IPS-18c (cell line): Measurements from ENCODE around the gene APLP2.
"Not testable (repeated sequence)": the region's sequence is repeated elsewhere in the genome, so short reads cannot be mapped to it uniquely, and the experiment has no call there.

Experiments
- H3K4me3 ChIP-seq: 2 replicates; pipeline ENCODE4 v1.7.0; 2013; ENCODE audit warnings: low read depth, mild to moderate bottlenecking, low read length, moderate library complexity; ENCODE audit not compliant: insufficient read depth
- H3K9me3 ChIP-seq: one replicate; pipeline ENCODE4 v1.6.1; 2013; ENCODE audit warnings: mild to moderate bottlenecking, low read length, moderate library complexity; ENCODE audit not compliant: control insufficient read depth, insufficient read depth

The APLP2 gene

DNA sequence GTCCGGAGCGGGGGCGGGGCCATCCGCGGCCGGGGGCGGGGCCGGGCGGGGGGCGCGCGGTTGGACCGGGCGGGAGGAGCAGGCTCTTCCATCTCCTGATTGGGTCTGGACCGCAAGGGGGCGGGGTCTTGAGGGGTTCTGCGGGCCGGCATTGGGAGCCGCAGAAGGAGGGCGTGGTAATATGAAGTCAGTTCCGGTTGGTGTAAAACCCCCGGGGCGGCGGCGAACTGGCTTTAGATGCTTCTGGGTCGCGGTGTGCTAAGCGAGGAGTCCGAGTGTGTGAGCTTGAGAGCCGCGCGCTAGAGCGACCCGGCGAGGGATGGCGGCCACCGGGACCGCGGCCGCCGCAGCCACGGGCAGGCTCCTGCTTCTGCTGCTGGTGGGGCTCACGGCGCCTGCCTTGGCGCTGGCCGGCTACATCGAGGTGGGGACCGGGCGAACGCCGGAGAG, at the start of gene APLP2:
Gene APLP2, plus strand, starts transcription at position 236 of the 450 bp plus-strand sequence. Its CDS starts 84 bp downstream, at position 320.
- Histone ChIP-seq H3K9me3 (no peaks in the 10 kb centered on the region), H3K4me3 (peak within 1 kb of the TSS; percentile 85)

GRCh38 chr11:130020323-130020722, 49.4 kb upstream of the APLP2 start:
- Histone ChIP-seq H3K9me3 (no peaks in the 10 kb centered on the region), H3K4me3 (no peak overlapping the region)

DNA sequence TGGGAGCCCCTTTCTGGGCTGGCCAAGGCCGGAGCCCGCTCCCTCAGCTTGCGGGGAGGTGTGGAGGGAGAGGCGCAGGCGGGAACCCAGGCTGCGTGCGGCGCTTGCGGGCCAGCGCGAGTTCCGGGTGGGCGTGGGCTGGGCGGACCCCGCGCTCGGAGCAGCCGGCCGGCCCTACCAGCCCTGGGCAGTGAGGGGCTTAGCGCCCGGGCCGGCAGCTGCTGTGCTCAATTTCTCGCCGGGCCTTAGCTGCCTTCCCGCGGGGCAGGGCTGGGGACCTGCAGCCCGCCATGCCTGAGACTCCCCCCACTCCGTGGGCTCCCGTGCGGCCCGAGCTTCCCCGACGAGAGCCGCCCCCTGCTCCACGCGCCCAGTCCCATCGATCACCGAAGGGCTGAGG, 48.1 kb upstream of the APLP2 start:
- H3K9me3 ChIP-seq, H3K4me3 ChIP-seq: not testable (repeated sequence)

DNA sequence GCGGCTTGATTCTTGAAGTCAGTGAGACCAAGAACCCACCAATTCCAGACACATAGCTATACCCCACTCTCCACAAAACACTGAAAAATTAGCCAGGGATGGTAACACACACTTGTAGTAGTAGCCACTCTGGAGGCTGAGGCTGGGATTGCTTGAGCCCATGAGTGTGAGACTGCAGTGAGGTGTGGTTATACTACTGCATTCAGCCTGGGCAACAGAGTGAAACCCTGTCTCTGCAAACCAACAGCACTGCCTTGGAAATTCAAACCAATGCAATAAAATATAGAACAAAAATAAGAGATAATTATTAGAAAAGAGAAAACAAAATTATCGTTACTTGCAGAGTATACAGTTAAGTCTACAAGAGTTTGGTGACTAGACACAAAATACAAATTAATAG, 46.9 kb upstream of the APLP2 start:
- Histone ChIP-seq H3K9me3 (no peaks in the 10 kb centered on the region), H3K4me3 (no peak overlapping the region)

DNA sequence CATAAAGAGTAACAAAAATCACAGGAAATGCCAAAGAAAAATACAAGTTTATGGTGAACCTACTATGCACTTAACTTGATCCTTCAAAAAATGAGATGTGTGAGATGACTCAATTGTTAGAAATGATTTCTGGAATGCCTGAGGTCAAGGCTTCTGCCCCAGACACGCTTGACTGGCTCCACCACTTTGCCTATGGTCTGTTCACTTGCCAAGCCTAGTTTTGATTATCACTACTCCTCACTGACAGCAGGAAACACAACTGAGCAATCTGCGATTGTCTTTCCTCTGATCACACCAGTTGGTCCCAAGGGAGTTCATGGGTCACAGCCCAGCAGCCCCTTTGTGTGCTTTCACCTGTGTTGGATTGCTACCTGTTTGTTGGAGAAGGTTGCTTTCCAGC, 46.5 kb upstream of the APLP2 start:
- no peaks in the 10 kb centered on the region for H3K9me3 ChIP-seq
- H3K4me3 ChIP-seq = no peak overlapping the region

GRCh38 chr11:130024361-130024760, 45.3 kb upstream of the APLP2 start:
- Histone ChIP-seq H3K4me3 (no peak overlapping the region), H3K9me3 (no peaks in the 10 kb centered on the region)

DNA sequence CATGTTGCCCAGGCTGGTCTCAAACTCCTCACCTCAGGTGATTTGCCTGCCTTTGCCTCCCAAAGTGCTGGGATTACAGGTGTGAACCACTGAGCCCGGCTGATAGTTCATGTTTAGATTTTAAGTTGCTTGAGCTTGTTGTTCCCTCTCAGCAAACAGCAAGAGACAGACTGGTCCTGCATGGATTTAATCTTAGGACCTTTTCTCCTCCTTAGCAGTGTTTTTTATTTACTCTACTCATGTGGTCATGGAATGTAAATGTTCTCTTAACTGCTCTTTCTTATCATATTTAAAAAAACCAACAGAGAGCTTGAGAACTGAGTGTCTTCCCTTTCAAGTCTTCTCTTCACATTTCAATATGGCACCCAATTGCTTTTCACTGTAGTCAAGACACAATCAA, 44.3 kb upstream of the APLP2 start:
- Histone ChIP-seq H3K9me3 (no peaks in the 10 kb centered on the region), H3K4me3 (no peak overlapping the region)

- H3K9me3 ChIP-seq = no peaks in the 10 kb centered on the region
- no peak overlapping the region for H3K4me3 ChIP-seq
Measured at GRCh38 chr11:130029137-130029536, 40.6 kb upstream of the APLP2 start.

GRCh38 chr11:130031056-130031455, 38.6 kb upstream of the APLP2 start:
- Histone ChIP-seq H3K4me3 (no peak overlapping the region), H3K9me3 (no peaks in the 10 kb centered on the region)

DNA sequence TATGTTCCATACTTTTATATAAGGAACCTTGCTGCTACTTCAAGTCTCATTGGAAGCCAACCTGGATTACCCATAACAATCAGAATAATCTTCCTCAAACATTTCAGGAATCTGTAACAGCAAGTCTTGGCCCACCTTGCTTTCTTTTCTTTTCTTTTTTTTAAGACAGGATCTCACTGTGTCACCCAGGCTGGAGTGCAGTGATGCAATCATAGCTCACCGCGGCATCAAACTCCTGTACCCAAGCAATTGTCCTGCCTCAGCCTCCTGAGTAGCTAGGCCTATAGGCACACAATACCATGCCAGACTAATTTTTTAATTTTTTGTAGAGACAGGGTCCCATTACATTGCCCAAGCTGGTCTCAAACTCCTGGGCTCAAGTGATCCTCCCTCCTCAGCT, 37.7 kb upstream of the APLP2 start:
- no peak overlapping the region for H3K4me3 ChIP-seq
- H3K9me3 ChIP-seq = no peaks in the 10 kb centered on the region

GRCh38 chr11:130032931-130033330, 36.8 kb upstream of the APLP2 start:
- H3K4me3 ChIP-seq = no peak overlapping the region
- H3K9me3 ChIP-seq = no peaks in the 10 kb centered on the region

DNA sequence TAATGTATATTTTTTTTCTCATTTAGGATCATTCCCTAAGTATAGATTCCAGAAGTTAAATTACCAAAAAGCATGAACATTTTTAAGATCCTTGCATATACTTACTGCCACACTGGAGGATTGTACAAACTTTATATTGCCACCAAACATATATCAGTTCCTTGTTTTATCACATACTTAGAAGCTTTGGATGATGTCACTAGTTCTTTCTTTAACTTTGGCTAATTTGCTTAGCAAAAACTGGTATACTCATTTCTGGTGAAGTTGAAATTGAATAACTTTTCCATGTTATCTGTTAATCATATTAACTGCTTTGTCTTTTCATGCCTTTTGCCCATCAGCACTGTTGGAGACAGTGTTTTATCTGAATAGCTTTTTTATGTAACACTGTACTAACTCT, 35.5 kb upstream of the APLP2 start:
- Histone ChIP-seq H3K9me3 (no peaks in the 10 kb centered on the region), H3K4me3 (no peak overlapping the region)

- no peak overlapping the region for H3K4me3 ChIP-seq
Measured at GRCh38 chr11:130037058-130037457, 32.6 kb upstream of the APLP2 start.

DNA sequence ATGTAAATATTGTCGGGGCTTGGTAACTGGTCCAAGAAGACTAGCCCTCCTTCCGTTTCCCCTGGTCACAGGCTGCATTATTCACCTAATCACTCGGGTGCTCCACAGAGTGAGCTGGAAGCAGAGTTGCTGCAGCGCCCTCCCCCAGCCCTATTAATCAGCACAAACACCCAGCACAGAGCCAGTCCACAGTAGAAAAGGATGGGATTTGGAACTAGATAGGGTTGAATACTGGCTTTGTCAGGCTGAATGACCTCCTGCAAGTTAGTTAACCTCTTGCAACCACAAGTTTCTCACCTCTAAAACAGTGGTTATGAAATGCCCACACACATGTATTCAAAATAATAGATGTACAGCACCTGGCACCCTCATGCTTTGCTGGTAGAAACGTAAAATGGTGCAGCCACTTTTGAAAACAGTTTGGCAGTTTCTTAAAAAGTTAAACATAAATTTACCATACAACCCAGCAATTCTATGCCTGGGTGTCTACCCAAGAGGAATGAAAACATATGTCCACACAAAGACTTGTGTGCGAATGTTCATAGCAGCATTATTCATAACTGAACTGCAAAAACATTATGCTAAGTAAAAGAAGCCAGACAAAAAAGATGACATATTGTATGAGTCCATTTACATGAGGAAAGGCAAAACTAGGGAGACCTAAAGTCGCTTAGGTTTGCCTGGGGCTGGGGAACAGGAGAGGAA, 31.7 kb upstream of the APLP2 start:
- Histone ChIP-seq H3K9me3 (no peaks in the 10 kb centered on the region), H3K4me3 (no peak overlapping the region)

More at GRCh38 chr11:130037058-130037457, 32.6 kb upstream of the APLP2 start:
- no peaks in the 10 kb centered on the region for H3K9me3 ChIP-seq

GRCh38 chr11:130040281-130040940, 29.3 kb upstream of the APLP2 start:
- H3K4me3 ChIP-seq = no peak overlapping the region
- H3K9me3 ChIP-seq = no peaks in the 10 kb centered on the region

GRCh38 chr11:130042093-130042591, 27.6 kb upstream of the APLP2 start:
- H3K4me3 ChIP-seq = no peak overlapping the region
- H3K9me3 ChIP-seq = no peaks in the 10 kb centered on the region

- Histone ChIP-seq H3K9me3 (no peaks in the 10 kb centered on the region), H3K4me3 (no peak overlapping the region)
Measured at GRCh38 chr11:130043575-130043974, 26.1 kb upstream of the APLP2 start.

GRCh38 chr11:130047141-130047540, 22.6 kb upstream of the APLP2 start:
- Histone ChIP-seq H3K9me3 (peaks cover 2% of the 10 kb centered on the region), H3K4me3 (no peak overlapping the region)
